Activated naive CD4-positive, alpha-beta T cell (primary cell): ENCODE results near the gene UGT1A10.

Experiments
- DNase-seq, 4 experiments: peaks; one replicate each; lab custom pipeline; 2025; lab: John Stamatoyannopoulos, UW

Gene UGT1A10

GRCh38 chr2:233822101-233822771 is 186.0 kb downstream of the UGT1A10 start:
- no peak for DNase-seq
